Lower lobe of right lung (tissue), 2 donors: ENCODE results near the gene ARNT2. TPM values are rescaled to one million over a fixed set of nuclear protein-coding genes. Genes with fewer than 3 reads are reported as not detected.
A peak's percentile ranks its signal among the peaks of the same experiment; 100 is the strongest.

ENCODE experiments used
- ATAC-seq, 2 donors: fragments of 200-7000 bp; cut with Tn5 transposase; one replicate each; pipeline ENCODE4 v1.9.1; 2020 to 2022; ENCODE audit warnings: mild to moderate bottlenecking in 2 of 2, moderate library complexity in 2 of 2
- DNase-seq: peaks from one replicate; pipeline ENCODE4 v3.0.0-alpha.2; 2020
- H3K27ac ChIP-seq: fragments of 200-600 bp; one replicate; pipeline ENCODE4 v1.8.0; 2022
- H3K27me3 ChIP-seq: fragments of 200-600 bp; one replicate; pipeline ENCODE4 v1.8.0; 2022; ENCODE audit warnings: low read depth
- H3K36me3 ChIP-seq: fragments of 200-600 bp; one replicate; pipeline ENCODE4 v1.8.0; 2022; ENCODE audit warnings: mild to moderate bottlenecking
- H3K4me1 ChIP-seq: fragments of 200-600 bp; one replicate; pipeline ENCODE4 v1.8.0; 2022
- H3K4me3 ChIP-seq: fragments of 200-600 bp; one replicate; pipeline ENCODE4 v1.8.0; 2022; ENCODE audit warnings: mild to moderate bottlenecking
- H3K9me3 ChIP-seq: fragments of 200-600 bp; one replicate; pipeline ENCODE4 v1.8.0; 2022
- intact Hi-C: fragments of 100-400 bp; cut with DNase I; formaldehyde crosslinking; loops from one replicate; pipeline ENCODE4 v1.11.0; 2022
- total RNA-seq: library from RNA; stranded (reverse); fragmentation: NEBNext Ultra II Directional; extraction: Animal tissue kit (Norgen Biotek cat#: 25700); gene quantifications from one replicate; pipeline ENCODE4 v1.2.1, GENCODE V29; 2021
- TF ChIP-seq, protein P1 (sequence below): fragments of 200-600 bp; IDR thresholded peaks from one replicate; pipeline ENCODE4 v1.8.0; 2022; ENCODE audit warnings: antibody characterized with exemption, mild to moderate bottlenecking
- donor health status: DM: no; HTN: yes; CAD: no; lungs with severe emphysema.

ARNT2 gene
- total RNA-seq, 1 donor from 2014 or later: 11.4 TPM

DNA sequence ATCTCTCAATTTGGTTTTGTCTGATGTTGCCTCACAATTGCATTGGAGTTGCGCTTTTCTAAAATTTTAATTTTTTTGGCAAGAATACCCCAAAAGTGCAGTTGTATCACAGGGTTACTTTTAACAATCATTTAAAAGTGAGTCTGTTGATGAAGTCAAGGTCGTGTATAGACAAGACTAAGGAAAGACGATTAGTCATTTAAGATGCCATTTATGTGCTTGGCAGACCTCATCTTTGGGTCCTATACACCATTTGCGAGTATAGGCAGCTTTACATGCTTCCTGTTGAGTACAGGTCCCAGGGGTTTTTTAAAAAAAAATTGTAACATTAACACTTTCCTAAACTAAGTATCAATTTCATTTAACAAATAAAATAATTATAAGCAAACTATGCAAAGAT is 12.5 kb downstream of the ARNT2 start:
- no peak for DNase-seq
- TF ChIP-seq, protein P1, sequence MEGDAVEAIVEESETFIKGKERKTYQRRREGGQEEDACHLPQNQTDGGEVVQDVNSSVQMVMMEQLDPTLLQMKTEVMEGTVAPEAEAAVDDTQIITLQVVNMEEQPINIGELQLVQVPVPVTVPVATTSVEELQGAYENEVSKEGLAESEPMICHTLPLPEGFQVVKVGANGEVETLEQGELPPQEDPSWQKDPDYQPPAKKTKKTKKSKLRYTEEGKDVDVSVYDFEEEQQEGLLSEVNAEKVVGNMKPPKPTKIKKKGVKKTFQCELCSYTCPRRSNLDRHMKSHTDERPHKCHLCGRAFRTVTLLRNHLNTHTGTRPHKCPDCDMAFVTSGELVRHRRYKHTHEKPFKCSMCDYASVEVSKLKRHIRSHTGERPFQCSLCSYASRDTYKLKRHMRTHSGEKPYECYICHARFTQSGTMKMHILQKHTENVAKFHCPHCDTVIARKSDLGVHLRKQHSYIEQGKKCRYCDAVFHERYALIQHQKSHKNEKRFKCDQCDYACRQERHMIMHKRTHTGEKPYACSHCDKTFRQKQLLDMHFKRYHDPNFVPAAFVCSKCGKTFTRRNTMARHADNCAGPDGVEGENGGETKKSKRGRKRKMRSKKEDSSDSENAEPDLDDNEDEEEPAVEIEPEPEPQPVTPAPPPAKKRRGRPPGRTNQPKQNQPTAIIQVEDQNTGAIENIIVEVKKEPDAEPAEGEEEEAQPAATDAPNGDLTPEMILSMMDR: no peak
- H3K27ac ChIP-seq: no peak overlapping the region
- ATAC-seq: no peak
- intact Hi-C loops: no loop called here
- H3K9me3 ChIP-seq: no peaks in the 10 kb centered on the region
- no peaks in the 10 kb centered on the region for H3K36me3 ChIP-seq
- H3K4me1 ChIP-seq: peaks cover 8% of the 10 kb centered on the region
- no peak overlapping the region for H3K4me3 ChIP-seq
- no peaks in the 10 kb centered on the region for H3K27me3 ChIP-seq

DNA sequence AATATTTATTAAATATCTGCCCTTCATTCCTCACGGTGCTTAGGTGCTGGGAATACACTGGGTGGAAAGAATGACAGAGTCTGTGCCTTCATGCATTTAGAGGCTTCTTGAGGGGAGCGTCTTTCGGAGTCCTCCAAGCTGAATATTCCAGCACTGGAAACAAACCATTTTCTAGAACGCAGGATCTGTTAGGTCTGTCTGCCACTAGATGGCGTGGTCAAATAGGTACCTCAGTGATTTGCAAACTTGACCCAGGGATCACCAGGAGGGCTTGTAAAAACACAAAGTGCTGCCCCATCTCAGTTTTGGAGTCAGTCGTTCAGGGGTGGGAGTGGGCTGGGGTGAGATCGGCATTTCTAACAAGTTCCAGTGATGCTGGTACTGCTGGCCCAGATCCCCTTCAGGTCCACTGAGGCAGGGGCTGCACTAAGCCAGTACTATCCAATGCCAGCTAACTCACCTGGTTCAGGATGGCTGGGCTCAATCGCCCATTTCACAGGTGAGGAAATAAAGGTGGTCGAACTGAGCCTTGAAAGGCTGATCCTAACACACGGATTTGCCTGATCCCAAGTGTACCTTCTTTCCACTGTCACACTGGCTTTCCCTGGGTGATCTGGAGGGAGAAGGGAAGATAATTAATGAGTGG is 14.8 kb downstream of the ARNT2 start:
- TF ChIP-seq, protein P1: peak; percentile 58
- Histone ChIP-seq H3K27ac (no peak overlapping the region), H3K36me3 (no peaks in the 10 kb centered on the region), H3K4me1 (peaks cover 8% of the 10 kb centered on the region), H3K4me3 (no peak overlapping the region), H3K27me3 (no peaks in the 10 kb centered on the region), H3K9me3 (no peaks in the 10 kb centered on the region)
- intact Hi-C loops: no loop called here
- DNase-seq (no peak), ATAC-seq (peak; percentile 77 to 78)

DNA sequence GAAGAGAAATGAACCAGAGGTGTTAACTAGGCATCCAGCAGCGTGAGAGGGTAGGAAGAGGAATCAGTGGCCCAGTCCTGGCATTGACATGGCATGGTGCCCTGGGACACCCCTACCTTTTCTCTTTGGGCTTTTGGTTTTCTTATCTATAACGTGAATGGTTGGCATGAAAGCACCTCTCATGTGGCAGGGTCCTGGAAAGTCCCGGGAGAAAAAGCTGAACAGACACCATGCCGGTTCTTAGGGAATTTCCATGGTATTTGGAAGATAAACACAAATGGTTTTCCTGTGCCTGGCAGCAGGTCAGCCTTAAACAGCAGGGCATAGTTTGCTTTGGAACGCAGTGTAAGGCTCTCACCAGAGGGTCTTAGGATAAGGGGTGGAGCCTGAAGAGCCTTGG is 15.4 kb downstream of the ARNT2 start:
- Histone ChIP-seq H3K4me1 (peaks cover 8% of the 10 kb centered on the region), H3K9me3 (no peaks in the 10 kb centered on the region), H3K27ac (no peak overlapping the region), H3K4me3 (no peak overlapping the region), H3K36me3 (no peaks in the 10 kb centered on the region), H3K27me3 (no peaks in the 10 kb centered on the region)
- intact Hi-C loops: no loop called here
- ATAC-seq (peak; percentile 25 to 71), DNase-seq (no peak)
- TF ChIP-seq, protein P1: no peak

DNA sequence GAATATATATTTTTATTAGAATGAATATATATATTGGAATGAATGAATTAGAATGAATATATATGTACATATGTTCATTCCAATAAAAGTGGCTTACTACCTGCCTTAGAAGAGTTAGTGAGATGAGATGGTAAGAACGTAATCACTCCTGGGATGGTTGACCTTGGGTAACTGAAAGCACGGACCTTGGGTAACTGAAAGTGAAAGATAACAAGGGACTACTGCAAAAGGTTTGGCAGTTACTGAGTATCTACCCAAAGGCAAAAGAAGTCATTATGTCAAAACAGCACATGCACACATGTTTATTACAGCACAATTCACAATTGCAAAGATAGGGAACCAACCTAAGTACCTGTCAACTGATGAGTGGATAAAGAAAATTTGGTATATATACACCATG is 16.5 kb downstream of the ARNT2 start:
- no peak for ATAC-seq
- Histone ChIP-seq H3K27ac (no peak overlapping the region), H3K4me1 (peaks cover 8% of the 10 kb centered on the region), H3K4me3 (no peak overlapping the region), H3K9me3 (no peaks in the 10 kb centered on the region), H3K36me3 (no peaks in the 10 kb centered on the region), H3K27me3 (no peaks in the 10 kb centered on the region)
- no peak for DNase-seq
- intact Hi-C loops: no loop called here
- TF ChIP-seq, protein P1: no peak

DNA sequence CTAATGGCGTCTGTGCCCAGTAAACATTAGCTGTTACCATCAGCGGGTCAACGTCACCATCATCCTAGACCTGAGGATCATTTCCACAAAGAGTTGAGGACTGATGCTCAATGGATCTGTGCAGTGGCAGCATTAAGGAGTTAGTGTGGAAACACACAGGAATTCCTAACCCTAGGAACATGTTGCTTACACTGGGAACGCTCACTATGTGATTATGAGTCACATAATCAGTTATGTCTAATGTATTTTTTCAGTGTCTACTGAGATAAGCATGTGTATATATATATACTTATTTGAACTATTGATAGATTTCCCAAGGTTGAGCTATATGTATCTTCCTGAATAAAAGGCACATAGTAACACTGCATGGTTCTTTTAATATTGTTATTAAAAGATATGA is 19.0 kb downstream of the ARNT2 start:
- intact Hi-C loops: no loop called here
- TF ChIP-seq, protein P1: no peak
- no peak for DNase-seq
- Histone ChIP-seq H3K4me3 (no peak overlapping the region), H3K27me3 (no peaks in the 10 kb centered on the region), H3K4me1 (peaks cover 8% of the 10 kb centered on the region), H3K36me3 (no peaks in the 10 kb centered on the region), H3K27ac (no peak overlapping the region), H3K9me3 (no peaks in the 10 kb centered on the region)
- no peak for ATAC-seq
